ENCODE data around the gene GCAT. TPM values are rescaled to one million over a fixed set of nuclear protein-coding genes. Genes with fewer than 3 reads are reported as not detected.

Gene GCAT
- total and polyA plus RNA-seq, 9 donors = 2.3 to 17.7 (median 9.9) TPM

DNA sequence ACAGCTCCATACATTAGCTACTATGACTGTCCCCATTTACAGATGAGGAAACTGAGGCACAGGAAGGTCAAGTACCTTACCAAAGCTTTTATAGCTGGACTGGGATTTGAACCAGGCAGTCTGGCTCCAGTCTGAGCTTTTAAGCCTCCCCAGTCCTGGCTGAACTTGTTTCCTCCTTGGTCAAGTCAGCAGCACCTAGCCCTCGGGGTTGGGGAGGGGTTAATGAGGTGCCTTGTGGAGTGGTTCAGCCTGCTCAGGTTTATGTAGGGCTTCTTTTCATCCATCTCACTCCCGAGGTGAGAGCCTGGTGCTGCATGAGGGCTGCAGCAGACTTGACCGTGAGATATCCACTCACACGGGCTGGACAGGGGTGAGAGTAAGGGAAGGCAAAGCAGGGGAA is 36.7 kb upstream of the GCAT start:
- WGBS, 3 donors = 46 to 48% (median 48%) methylated on average over 4 of the region's 4 CpGs
- intact Hi-C loops (cut with DNase I) = loop anchor here in 1 of 4 donors (10.0 kb wide), 1 partner anchor 86 kb away; the partner anchor contains the start of gene NOL12
- H3K9me3 ChIP-seq = no peaks in the 10 kb centered on the region
- no peak for DNase-seq
- H3K4me1 ChIP-seq (ENCODE audit: insufficient read depth) = no peaks in the 10 kb centered on the region
- no peak overlapping the region for H3K27ac ChIP-seq
- no peak for TF ChIP-seq POLR2A (IDR thresholded peaks at IDR 0.05)
- TF ChIP-seq, protein P1, sequence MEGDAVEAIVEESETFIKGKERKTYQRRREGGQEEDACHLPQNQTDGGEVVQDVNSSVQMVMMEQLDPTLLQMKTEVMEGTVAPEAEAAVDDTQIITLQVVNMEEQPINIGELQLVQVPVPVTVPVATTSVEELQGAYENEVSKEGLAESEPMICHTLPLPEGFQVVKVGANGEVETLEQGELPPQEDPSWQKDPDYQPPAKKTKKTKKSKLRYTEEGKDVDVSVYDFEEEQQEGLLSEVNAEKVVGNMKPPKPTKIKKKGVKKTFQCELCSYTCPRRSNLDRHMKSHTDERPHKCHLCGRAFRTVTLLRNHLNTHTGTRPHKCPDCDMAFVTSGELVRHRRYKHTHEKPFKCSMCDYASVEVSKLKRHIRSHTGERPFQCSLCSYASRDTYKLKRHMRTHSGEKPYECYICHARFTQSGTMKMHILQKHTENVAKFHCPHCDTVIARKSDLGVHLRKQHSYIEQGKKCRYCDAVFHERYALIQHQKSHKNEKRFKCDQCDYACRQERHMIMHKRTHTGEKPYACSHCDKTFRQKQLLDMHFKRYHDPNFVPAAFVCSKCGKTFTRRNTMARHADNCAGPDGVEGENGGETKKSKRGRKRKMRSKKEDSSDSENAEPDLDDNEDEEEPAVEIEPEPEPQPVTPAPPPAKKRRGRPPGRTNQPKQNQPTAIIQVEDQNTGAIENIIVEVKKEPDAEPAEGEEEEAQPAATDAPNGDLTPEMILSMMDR (IDR thresholded peaks at IDR 0.05) = no peak
- TF ChIP-seq EP300 (IDR thresholded peaks at IDR 0.05) = no peak
- no peak overlapping the region for H3K4me3 ChIP-seq
- no peaks in the 10 kb centered on the region for H3K36me3 ChIP-seq
- H3K27me3 ChIP-seq = no peaks in the 10 kb centered on the region

DNA sequence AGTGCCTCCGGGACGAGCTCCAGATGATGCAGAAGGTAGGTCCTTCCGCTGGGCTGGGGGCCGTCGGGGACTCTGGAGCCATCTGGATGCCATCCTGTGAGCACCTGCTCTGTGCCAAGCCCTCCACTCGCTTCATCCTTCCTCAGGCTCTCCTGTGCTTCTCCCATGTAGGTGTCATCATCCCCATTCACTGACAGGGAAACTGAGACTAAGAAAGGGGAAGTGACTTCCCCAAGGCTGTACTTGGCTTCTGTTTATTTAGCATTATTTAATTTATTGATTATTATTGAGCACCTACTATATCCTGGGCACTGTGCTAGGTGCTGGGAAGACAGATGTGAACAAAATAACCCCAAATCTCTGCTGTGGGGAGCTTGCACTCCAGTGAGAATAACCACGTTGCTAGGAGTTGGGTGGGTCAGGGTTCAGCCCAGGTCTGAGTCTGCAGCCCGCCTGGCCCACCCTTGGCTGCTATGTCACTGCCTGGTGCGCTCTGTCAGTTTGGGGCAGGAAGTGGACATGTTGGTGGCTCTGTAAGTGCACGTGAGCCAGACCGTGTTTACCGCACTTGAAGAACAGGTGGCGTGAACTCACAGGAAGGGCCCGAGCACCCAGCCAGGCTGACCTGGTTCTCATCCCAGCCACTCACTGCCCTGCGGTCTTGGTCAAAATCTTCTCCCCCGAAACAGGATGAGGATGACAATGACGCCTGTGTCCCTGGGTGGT is 35.9 kb upstream of the GCAT start:
- Histone ChIP-seq H3K27me3 (no peaks in the 10 kb centered on the region), H3K4me1 (ENCODE audit: insufficient read depth) (peaks cover 3% of the 10 kb centered on the region), H3K9me3 (no peaks in the 10 kb centered on the region), H3K4me3 (no peak overlapping the region), H3K36me3 (no peaks in the 10 kb centered on the region), H3K27ac (no peak overlapping the region)
- intact Hi-C loops (cut with DNase I) = loop anchor here in 1 of 4 donors (10.0 kb wide), 1 partner anchor 87 kb away; the partner anchor contains the start of gene NOL12
- 87 to 90% (median 88%) methylated on average over 17 of the region's 17 CpGs for WGBS, 3 donors
- no peak for TF ChIP-seq EP300 (IDR thresholded peaks at IDR 0.05)
- TF ChIP-seq, protein P1 (IDR thresholded peaks at IDR 0.05) = no peak
- TF ChIP-seq POLR2A (IDR thresholded peaks at IDR 0.05) = no peak
- DNase-seq = no peak

DNA sequence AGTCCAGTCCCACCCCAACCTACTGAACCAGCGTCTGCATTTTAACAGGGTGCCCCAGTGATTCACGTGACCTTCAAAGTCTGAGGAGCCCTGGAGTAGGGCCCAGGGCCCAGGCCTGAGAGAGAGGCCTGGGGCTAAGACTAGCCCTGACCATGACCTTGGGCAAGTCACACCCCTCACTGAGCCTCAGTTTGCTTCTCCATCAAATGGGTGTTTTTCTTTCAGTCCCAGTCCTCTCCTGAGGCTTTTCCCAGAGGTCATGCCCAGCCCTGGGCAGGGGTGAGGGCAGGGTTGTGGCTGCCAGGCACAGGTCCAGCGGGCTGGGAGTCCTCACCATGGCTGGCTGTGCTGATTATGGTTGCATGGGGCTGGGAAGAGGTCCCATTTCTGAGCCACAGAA is 33.0 kb upstream of the GCAT start:
- intact Hi-C loops (cut with DNase I) = loop anchor here in 1 of 4 donors (10.0 kb wide), 1 partner anchor 90 kb away; the partner anchor contains the start of gene NOL12
- peak in 1 of 5 donors; percentile 50 for DNase-seq
- TF ChIP-seq EP300 (IDR thresholded peaks at IDR 0.05) = no peak
- TF ChIP-seq, protein P1 (IDR thresholded peaks at IDR 0.05) = no peak
- TF ChIP-seq POLR2A (IDR thresholded peaks at IDR 0.05) = no peak
- no peaks in the 10 kb centered on the region for H3K9me3 ChIP-seq
- no peak overlapping the region for H3K4me3 ChIP-seq
- peak overlapping the region in 1 of 2 donors; percentile 23 for H3K27ac ChIP-seq
- H3K36me3 ChIP-seq = no peaks in the 10 kb centered on the region
- no peaks in the 10 kb centered on the region for H3K27me3 ChIP-seq
- 49 to 60% (median 54%) methylated on average over 3 of the region's 3 CpGs for WGBS, 3 donors
- H3K4me1 ChIP-seq (ENCODE audit: insufficient read depth) = peaks cover 3% of the 10 kb centered on the region

DNA sequence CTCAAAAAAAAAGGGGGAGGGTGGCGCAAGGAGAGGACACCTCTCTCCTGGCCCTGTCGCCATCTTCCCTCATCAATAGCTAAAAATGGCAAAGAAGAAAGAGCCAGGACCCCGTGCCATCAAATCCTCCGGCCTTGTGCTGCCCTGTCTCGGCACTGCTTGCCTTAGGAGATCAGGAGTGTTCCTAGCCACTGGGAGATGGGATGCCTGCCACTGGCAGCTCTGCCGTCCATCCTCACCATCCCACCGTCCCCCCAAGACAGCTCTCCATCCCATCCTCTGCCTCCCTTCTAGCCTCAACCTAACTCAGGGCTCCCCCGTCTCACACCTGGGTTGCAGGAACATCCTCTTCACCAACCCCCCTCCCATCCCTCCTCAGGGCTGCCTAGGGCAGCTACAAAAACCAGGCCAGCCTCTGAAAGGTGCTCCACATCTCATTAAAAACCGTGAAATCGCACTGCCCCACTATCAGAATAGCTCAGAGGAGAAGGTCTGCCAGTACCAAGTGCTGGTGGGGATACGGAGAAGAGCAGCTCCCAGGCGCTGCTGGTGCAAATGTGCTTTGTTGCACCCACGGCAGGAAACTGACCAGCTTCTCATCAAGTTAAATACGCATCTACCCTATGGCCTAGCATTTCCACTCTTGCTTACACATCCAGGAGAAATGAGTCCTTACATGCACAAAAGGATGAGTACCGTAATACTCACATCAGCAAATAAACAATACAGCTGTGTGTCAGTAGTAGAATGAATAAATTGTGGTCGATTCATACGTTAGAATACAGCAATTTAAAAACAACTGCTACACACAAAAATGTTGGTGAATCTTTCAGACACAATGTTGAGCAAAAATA is 31.7 kb upstream of the GCAT start:
- 61 to 67% (median 66%) methylated on average over 17 of the region's 17 CpGs for WGBS, 3 donors
- intact Hi-C loops (cut with DNase I) = loop anchor here in 1 of 4 donors (10.0 kb wide), 1 partner anchor 91 kb away; the partner anchor contains the start of gene NOL12
- peaks cover 3% of the 10 kb centered on the region for H3K4me1 ChIP-seq (ENCODE audit: insufficient read depth)

More for the DNA sequence above, 31.7 kb upstream of the GCAT start:
- TF ChIP-seq, protein P1 (IDR thresholded peaks at IDR 0.05) = no peak
- TF ChIP-seq POLR2A (IDR thresholded peaks at IDR 0.05) (no peak), EP300 (IDR thresholded peaks at IDR 0.05) (no peak)
- H3K36me3 ChIP-seq = no peaks in the 10 kb centered on the region
- H3K27me3 ChIP-seq = no peaks in the 10 kb centered on the region
- peak overlapping the region in 1 of 2 donors; percentile 46 for H3K27ac ChIP-seq
- no peaks in the 10 kb centered on the region for H3K9me3 ChIP-seq
- no peak for DNase-seq
- no peak overlapping the region for H3K4me3 ChIP-seq

Data from ovary (tissue), 9 donors.